ENCODE data around the gene CTXN2.

CTXN2 gene

DNA sequence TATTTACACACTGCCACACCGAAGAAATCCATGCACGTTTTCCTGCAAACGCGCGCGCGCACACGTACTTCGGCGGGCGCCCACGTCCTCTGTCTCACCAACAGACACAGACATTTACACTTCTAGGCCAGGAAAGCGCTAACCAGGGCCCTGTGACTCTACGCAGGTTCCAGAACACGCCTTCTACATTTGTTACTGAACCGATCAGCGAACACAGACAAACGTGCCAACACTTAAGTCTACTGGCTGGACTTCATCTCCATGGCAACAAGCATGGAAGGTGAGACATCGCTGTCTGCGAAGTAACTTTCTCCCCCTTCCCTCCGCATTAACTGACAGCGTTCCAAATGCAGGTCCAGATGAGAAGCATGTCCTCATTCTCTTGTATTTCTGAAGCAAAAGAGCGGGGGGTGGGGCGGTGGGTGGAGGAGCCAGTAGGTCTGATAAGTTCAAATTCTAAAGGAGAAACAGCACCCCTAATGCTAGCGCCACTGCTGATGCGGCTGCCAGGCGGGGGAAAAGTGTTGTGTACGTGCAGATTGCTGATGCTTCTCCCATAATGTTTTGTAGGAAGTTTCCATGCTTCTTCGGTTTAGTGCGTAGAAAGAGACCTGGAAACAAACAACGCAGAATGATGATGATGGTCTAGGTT is at the start of gene CTXN2:
CTXN2 (plus strand) TSS at position 92 of the 652 bp plus-strand sequence. CDS start 9,636 bp downstream, outside the sequence.
- no peak for DNase-seq (ENCODE audit: low spot score)

DNA sequence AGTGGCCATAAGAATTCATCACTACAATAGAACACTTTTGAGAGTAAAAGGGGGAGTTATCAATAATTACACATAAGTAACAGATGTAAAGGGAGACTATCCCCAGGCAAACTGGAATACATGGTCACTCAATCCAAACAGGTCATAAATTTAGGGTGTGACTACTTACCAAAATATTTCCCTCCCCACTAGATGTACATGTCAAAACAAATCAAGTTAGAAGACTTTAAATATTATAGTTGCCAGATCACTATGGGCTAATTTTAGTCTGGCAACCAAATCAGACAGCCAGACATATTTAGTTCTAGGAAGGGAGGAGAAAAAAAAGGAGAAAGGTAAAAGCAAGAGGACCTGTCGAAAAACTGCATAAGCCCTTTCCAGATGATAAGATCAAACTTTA is 47.6 kb upstream of the CTXN2 start:
- DNase-seq (ENCODE audit: low spot score) = no peak

DNA sequence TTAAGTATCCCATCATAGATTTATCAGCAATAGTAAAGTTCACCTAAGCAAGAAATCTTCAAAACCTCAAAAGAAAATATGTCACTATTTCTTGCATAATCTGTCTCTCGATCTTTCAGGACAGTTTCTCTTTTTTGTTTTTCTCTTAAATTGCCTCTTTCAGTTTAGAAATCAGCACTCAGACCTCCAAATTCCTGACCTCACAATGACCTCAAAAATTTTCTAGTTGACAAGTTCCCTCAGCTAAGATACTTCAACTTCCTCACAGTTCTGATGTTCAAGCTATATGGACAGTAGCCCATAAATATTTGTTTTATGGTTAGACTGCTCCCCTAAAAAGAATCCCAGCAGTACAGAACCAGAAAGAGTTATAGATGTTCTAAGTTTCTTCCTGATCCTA is 46.6 kb upstream of the CTXN2 start:
- DNase-seq (ENCODE audit: low spot score) = no peak

DNA sequence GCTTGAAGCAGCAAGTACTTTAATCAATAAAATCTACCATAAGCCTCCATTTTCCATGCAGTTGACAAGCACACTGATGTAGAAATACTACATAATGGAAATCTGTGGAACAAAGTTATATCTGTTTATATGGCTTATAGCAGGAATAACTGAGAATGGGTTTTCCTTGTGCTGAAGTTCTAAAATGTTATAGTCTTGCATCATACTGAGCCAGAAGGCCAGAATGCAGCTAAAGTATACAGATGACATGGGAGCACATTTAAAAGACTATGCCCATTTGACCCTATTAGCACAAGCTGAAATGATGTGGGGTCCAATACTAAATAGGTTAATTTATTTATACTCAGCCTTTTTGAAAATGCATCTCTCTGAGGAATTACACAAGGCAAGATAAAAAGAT is 45.5 kb upstream of the CTXN2 start:
- DNase-seq (ENCODE audit: low spot score) = no peak

DNA sequence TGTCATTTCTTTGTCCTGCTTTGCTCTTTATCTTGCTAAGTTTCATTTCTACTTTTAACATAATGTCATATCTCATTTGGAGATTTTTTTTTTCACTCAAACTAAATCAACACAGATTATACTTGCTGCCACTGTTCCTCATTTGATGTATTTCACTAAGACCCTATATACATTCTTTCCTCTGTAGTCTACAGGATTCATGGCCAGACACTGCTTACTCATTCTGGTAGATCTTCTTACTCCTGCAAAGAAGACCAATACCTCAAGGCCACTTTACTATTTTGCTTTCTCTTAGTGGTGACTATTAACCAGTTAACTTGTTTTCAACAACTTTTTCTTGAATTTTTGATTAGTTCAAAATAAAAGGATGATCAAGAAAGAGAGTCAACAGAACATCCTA is 44.1 kb upstream of the CTXN2 start:
- no peak for DNase-seq (ENCODE audit: low spot score)

DNA sequence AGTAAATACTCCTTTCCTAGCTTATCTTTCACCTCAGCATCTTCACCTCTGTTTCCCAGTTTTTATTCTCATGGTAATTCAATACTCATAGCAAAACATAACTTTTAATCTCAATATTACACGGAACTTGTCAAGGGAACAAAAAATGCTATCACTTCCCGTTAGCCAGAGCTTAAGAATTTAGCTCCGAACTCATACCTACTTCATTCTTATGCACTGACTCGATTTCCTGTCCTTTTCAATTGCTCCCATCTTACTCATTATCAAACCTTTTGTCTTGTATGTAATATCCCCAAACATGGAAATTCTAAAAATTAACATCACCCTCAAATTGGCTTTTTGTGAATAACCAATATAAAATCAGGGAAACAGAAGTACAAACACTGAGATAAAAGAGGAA is 41.6 kb upstream of the CTXN2 start:
- DNase-seq (ENCODE audit: low spot score) = no peak

DNA sequence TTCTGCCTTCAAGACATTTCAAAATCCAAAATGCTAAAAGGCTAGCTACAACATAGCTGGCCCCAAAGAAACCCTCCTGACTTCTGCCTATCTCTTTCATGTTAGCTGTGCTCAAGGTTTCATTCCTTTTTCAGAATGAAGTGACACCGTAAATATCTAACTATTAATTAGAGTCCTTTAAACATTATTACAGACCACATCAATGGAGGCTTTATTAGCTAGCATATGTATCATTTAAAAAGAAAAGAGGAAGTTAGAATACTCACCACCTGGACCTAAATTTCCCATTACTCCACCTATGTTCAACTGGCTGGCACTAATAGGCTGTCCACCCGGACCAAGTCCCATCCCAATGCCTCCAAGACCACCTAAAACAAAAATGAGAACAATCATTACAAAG is 37.9 kb upstream of the CTXN2 start:
- no peak for DNase-seq (ENCODE audit: low spot score)

DNA sequence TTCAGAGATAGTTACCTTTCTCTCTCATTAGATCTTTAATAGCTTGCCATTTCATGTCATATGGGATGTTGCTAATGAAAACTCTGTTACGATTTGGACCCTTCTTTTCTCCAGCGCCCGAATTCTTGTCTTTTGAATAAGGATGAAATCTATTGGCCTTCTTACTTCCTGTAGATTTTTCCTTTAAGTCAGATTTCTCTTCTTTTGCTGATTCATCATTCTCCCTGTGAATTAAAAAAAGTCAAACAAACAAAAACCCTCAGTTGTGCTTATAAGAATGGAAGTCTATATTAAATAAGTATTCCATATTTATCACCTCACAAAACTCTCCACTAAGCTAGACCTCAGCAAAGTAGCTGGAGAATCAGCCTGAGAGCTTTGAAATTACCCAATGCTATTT is 22.8 kb upstream of the CTXN2 start:
- no peak for DNase-seq (ENCODE audit: low spot score)

DNA sequence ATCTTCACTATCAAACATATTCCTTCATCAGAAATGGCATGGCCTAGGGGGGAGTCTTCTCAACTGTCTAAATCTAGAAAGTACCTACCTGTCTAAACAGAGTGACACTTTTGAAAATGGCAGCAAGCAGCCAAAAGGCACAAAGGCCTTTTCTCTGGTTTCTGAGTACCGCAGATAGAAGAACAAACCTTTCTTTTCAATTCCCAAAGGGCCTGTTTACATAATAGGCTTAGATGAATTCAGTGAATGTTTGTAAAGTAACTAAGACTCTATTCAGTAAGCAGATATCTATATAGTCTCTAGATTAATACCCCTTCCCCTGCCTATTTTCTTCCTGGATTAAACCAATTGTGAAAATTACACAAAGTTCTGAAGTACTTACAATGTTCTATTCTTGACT is 20.5 kb upstream of the CTXN2 start:
- DNase-seq (ENCODE audit: low spot score) = peak; percentile 73

DNA sequence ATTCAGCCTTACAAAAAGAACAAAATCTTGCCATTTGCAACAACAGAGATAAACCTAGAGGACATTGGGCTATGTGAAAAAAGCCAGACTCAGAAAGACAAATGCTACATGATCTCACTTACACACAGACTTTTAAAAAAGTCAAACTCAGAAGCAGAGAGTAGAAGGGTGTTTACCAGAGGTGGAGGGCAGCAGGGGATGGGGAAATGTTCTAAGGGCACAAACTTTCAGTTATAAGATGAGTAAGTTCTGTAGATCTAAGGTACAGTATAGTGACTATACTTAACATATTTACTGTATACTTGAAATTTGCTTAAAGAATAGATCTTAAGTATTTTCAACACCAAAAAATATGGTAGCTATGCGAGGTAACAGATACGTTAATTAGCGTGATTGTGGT is 16.3 kb upstream of the CTXN2 start:
- DNase-seq (ENCODE audit: low spot score) = no peak

DNA sequence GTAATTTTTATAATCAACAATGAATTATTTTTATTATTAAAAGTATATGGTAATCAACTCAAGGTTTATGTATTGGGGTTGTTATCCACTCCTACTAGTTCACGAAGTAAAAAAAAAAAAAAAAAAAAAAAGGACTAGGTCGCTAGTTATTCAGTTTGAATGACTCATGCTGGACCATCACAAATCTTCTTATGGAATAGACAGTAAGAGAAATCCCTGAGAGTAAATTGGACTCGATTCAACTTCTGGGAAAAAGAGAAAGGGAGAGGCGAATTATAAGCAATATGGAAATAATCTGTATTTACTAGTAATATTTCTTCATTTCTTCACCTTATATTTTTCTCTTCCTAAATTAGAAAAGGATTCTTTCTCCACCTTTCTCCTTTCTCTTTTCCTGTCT is 15.4 kb upstream of the CTXN2 start:
- DNase-seq (ENCODE audit: low spot score) = peak; percentile 4

DNA sequence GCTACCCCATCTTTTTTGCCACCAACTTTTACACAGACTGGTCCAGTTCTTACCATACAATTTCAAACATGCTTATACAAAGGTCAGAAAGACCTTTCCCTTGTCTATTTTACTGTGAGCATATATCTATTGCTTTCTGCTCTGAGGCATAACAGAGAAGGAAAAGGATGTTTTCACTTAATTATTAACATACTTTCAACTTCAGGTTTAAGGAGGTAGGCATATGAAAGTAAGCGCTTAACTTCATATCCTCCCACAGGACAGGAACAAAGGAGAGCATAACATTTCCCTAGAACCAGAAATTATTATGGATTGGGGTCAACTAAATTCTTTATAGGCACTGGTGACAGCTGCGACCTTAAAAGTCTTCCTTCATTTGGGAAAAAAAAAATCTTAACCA is 14.5 kb upstream of the CTXN2 start:
- DNase-seq (ENCODE audit: low spot score) = no peak

DNA sequence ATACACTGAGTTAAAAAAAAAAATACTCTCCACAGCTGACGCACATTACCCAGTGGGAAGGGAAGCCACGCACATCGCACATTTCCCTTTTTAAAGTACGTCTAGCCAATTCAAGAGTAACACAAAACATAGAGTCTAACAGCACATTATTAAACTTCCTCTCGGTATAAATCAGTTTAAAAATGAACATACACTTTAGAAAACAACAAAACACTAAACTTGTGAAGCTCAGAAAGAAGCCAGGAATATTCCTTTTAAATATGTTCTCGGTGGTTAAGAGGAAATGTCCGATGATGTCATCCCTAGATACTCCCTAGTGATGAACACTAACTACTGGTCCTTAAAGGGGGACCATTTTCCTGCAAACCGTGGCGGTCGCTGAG is 14.1 kb upstream of the CTXN2 start:
- DNase-seq (ENCODE audit: low spot score) = no peak

DNA sequence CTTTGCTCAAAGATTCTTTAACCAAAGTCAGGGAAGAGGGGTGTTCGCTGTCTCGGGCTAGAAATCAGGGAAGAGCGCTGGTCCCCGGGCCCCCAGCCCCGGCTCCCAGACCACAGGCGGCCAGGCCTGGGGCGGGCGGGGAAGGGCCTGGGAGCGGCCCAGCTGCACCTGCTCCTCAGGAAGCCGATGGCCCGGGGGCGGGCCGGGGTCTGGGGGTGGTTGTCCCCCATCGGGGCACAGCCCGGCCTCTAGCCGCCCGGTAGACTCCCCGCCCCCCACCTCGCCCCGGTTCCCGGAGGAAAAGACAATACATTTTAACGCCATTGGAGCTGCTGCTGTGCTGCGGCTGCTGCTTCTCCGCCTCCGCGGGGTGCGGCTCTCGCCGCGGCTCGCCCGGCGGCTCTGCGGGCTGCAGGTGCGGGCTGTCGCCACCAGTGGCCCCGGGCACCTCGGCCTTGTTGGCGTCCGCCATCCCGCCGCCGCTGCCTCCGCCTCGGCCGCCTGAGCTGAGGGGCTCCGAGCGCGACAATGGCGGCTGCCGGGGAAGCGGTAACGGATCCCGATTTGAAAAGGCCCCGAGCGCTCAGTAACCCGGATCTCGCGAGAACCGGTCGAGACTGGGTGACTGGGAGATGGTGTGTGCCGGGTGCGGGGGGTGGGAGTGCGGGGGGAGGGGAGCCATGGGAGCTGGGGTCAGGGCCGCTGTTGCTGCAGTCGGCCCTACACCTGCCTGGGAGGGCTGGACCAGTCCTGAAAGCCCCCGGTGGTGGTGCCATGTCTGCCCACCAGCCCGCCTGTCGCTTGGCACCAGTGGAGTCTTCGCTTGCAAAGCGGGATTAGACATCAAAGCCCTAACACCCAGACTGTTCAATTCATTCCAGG is 13.5 kb upstream of the CTXN2 start, which contains the start of gene MYEF2:
MYEF2 (minus strand) TSS at position 530 of the 882 bp plus-strand sequence; CDS start at position 472, 58 bp downstream.
- DNase-seq (ENCODE audit: low spot score) = peak; percentile 6

DNA sequence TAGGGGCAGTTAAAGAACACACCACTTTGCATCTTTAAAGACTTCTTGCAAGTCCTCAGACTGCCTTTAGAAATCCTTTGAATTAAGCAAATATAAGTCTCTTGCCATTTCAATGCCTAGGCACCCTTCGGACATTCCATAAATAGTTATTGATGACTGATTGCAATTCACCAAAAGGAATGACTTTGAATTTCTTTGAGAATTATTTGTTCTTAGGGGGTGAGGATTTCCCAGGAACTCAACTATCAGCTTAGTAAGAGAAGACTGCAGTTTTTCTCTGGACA is 12.9 kb upstream of the CTXN2 start:
- no peak for DNase-seq (ENCODE audit: low spot score)

DNA sequence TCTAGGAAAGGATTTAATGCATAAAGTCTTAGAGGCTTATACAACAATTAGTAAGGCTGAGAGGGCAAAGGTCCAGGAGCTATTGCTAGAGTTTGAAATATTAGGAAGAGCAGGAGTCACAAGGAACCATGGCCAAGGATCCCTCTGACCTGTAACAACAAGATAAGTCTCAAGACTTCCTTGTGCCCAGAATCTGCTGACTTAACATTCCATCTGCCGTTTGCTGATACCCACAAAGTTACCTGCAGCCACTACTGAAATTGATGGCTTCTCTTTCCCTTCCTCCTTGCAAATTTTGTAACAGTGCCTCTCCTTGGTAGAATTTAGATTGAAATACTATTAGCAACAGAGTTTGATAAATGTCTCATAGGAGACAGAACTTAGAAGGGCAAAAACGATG is 8.7 kb upstream of the CTXN2 start:
- no peak for DNase-seq (ENCODE audit: low spot score)

DNA sequence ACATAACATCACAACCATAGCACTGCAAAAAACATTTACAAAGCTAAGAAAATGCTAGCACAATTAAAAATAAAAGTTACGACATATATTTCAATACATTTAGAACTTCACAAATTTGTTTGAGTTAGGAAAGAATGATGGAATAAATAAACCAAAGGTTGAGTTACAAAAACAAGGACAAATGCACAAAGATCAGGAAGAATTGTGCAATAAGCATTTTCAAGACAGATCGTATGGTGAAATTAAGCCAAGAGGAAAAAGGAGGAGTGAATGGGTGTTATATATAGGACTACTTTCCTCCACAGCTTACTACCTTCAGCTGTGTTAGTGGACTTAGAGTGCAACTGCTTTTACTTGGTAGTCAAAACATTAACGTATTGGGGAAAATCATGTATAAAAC is 5.9 kb upstream of the CTXN2 start:
- DNase-seq (ENCODE audit: low spot score) = no peak

DNA sequence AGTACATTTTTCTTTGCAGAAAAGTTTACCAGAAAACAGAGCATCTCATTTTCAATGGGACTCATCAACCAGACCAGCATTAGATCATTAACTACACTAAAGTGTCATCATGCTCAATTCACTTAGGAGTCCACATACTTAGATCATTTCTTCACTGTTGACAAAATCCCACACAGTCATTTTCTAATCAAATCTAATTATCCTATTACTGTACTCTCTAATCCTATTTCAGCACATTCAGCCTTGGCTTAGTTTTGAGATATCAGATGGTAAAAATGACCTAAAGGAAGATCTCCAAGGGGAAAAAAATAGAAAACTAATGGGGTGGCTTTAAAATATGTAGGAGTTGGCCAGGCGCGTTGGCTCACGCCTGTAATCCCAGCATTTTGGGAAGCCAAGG is 5.2 kb upstream of the CTXN2 start:
- DNase-seq (ENCODE audit: low spot score) = no peak

DNA sequence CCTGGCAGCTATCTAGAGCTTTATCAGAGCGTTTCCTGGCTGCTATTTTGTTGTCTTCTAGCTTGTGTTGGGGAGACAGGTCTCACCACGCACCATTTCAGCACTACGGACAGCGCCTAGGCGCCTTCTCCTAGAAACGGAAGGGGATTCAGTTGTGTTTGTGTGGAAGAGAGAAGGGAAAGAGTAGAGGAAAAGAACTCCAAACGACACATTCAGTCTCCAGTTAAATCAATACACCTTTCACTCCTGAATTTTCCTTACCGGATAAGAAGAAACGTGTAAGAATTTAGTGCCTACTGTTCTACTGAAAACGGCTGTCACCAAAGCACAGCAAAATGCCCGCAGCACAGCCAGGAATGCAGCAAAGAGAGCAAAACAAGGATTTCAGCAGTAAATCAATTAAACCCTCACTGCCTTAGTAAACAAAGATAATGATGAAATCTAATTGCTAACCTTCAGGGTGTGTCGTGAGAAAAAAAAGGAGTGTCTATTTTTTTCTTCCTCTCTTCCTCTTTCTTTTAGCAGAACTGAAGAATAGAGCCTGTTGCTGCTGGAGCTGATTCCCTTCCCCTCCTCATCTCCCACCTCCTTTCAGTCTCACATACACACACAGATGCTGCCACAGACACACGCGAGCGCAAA is 412 bp upstream of the CTXN2 start:
- DNase-seq (ENCODE audit: low spot score) = peak; percentile 13

DNA sequence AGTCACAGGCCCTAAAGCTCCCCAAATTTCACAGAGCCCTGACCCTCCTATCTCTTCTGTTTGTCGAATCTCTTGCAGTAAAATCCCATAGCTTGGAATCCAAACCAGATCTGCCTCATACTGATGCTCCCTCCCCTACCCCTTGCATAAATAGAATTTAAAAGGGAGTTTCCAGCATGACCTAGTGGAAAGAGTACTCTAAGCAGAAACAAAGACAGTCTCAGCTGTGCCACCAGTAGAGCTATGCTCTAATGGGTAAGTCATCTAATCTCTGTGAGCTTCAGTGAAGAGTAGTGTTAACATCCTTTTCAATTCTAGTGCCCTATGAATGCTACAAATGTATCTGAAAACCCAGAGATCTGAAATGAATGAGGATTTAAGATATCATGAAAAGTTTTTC is 10.6 kb downstream of the CTXN2 start:
- DNase-seq (ENCODE audit: low spot score) = no peak

DNA sequence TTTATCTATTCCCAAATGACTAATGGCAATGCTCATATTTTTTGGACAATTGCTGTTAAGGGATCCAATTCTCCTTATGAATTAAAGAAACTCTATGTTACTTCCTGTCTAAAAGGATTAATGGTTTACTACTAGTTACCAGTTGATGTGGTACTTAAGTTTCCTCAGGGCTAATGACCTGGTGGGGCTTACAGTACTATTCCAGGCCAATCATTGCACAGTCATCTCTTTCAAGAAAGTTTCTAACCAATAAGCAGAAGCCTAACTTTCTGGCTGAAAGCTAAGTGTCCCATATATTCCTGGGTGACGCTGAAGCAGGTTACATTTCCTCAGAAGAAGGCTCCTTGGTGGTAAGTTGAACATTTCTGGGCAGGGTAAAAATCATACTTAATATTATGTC is 14.5 kb downstream of the CTXN2 start, which contains the start of gene SLC12A1:
SLC12A1 (plus strand) TSS at position 322 of the 400 bp plus-strand sequence. CDS start 1,418 bp downstream, outside the sequence.
- DNase-seq (ENCODE audit: low spot score) = no peak

DNA sequence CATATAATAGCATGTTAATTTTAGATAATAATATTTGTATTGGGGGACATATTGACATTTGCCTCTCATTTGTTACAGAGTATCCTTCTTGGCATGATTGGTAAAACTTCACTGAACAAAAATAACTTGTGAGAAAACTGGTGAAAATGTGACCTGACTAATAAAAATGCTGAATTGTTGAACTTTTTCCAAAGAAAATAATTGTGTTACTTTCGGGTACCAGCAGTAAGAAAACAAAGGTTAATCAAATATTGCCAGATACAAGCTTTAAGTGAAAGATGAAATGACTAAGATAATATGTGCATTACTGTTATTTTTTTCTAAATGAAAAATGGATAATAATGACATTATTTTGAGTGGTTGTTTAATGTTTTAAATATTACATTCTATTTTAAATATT is 29.8 kb downstream of the CTXN2 start:
- DNase-seq (ENCODE audit: low spot score) = no peak

DNA sequence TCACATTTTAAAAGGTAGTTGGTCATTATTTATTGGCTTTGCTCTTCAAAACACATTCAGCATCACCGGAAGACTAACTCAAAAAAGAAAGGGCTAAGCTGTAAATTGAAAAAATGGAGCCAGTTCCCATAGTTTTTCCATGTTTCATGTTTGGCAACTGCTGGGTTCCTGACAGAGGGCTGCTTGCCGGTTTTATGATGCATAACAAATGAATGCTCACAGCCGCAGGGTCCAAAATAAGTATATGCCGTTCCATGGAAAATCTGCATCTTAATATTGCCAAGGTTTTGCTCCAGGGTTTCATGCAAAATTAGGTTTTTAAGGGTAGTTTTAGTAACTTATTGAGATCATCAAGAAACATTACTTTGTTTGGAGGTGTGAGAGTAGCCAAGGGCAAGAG is 30.4 kb downstream of the CTXN2 start:
- DNase-seq (ENCODE audit: low spot score) = no peak
